ENCODE data around the gene RAPGEF2. TPM values are rescaled to one million over a fixed set of nuclear protein-coding genes. Genes with fewer than 3 reads are reported as not detected.

RAPGEF2 gene
- total and polyA plus RNA-seq, 10 of the 15 experiments (the other 5 are each of a cell fraction or from before 2014, with no cell fraction given): 0.31 to 24.0 (median 2.9) TPM

- ATAC-seq: no peak
- H4K20me1 ChIP-seq (ENCODE audit: control insufficient read depth, insufficient read depth): no peaks in the 10 kb centered on the region
- ChIA-PET CTCF (no interaction called here), RAD21 (ENCODE audit: unreplicated experiment) (interaction anchor here (0.6 kb wide), 1 partner anchor 434 kb away, joined by 3 read pairs; no protein-coding TSS in a partner anchor), POLR2A (no interaction called here), SMC1A (ENCODE audit: uncharacterized antibody, unreplicated experiment) (interaction anchor here (1.2 kb wide), 2 partner anchors 9 to 21 kb away, joined by 3 to 4 read pairs; no protein-coding TSS in a partner anchor)
- no peak for FAIRE-seq
- TF ChIP-seq BACH1 (IDR thresholded peaks at IDR 0.05; ENCODE audit: borderline replicate concordance) (no peak), TCF3 (IDR thresholded peaks at IDR 0.05; ENCODE audit: borderline replicate concordance, insufficient read depth, low read depth, low read length) (no peak), ATF7 (IDR thresholded peaks at IDR 0.05; ENCODE audit: low read depth) (no peak), USF2 (IDR thresholded peaks at IDR 0.05; ENCODE audit: borderline replicate concordance, low read depth, low read length) (no peak)
- H2AFZ ChIP-seq (ENCODE audit: control insufficient read depth, low read depth, low read length): no peak overlapping the region
- WGBS (ENCODE audit: insufficient coverage, insufficient replicate concordance, low lambda C conversion rate, missing lambda C conversion rate): 61% methylated on average over 8 of the region's 8 CpGs
- no peaks in the 10 kb centered on the region for H3K9me3 ChIP-seq (replicated peaks; ENCODE audit: control insufficient read depth, insufficient read depth, low read length)
- no peaks in the 10 kb centered on the region for H3K4me1 ChIP-seq (ENCODE audit: control insufficient read depth, insufficient read depth, low read length)
- no peak overlapping the region for H3K9ac ChIP-seq (ENCODE audit: control insufficient read depth, insufficient read depth, low read length)
- no peak overlapping the region for H3K27ac ChIP-seq (ENCODE audit: control insufficient read depth, insufficient read depth)
- H3K36me3 ChIP-seq (ENCODE audit: control insufficient read depth in 2 of 2, insufficient read depth in 2 of 2, low read length in 1 of 2): peaks cover 0 to 18% of the 10 kb centered on the region in 2 experiments; a peak in 2 of 4 replicates
- in situ Hi-C loops (cut with MboI) (no loop called here), intact Hi-C loops (cut with micrococcal nuclease; ENCODE audit: unreplicated experiment) (no loop called here)
- DNase-seq (ENCODE audit: low read depth, low spot score): no peak
- no peaks in the 10 kb centered on the region for H3K79me2 ChIP-seq (ENCODE audit: control insufficient read depth, insufficient read depth, low read length)
- BruUV-seq (replicated peaks): no TSS peak
- no peaks in the 10 kb centered on the region for H3K27me3 ChIP-seq (replicated peaks in 1 of 2; ENCODE audit: control insufficient read depth in 2 of 2, insufficient read depth in 2 of 2, low read length in 1 of 2)
- H3K4me2 ChIP-seq (ENCODE audit: control insufficient read depth, insufficient read depth): no peak overlapping the region
- no peak overlapping the region for H3K4me3 ChIP-seq
These were observed 240.2 kb downstream of the RAPGEF2 start for GRCh38 chr4:159343116-159343515.

DNA sequence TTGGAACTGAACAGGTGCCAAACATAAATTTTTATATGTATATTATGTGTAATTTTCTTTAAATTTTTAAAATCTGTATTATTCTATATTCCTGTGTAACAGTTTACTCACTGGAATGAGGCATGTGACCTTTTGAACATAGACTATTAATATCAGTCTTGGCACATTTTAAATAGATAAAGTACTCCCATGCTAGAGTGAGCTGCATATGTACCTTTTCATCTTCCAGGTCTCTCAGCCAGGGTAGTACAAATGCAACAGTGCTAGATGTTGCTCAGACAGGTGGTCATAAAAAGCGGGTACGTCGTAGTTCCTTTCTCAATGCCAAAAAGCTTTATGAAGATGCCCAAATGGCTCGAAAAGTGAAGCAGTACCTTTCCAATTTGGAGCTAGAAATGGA lies 242.0 kb downstream of the RAPGEF2 start:
- no TSS peak for BruUV-seq (replicated peaks)
- H3K79me2 ChIP-seq (ENCODE audit: control insufficient read depth, insufficient read depth, low read length): no peaks in the 10 kb centered on the region
- 97% methylated on average over 4 of the region's 4 CpGs for WGBS (ENCODE audit: insufficient coverage, insufficient replicate concordance, low lambda C conversion rate, missing lambda C conversion rate)
- H3K9ac ChIP-seq (ENCODE audit: control insufficient read depth, insufficient read depth, low read length): no peak overlapping the region
- H3K27me3 ChIP-seq (replicated peaks in 1 of 2; ENCODE audit: control insufficient read depth in 2 of 2, insufficient read depth in 2 of 2, low read length in 1 of 2): no peaks in the 10 kb centered on the region
- peaks cover 0 to 16% of the 10 kb centered on the region in 2 experiments; a peak in 2 of 4 replicates for H3K36me3 ChIP-seq (ENCODE audit: control insufficient read depth in 2 of 2, insufficient read depth in 2 of 2, low read length in 1 of 2)
- intact Hi-C loops (cut with micrococcal nuclease; ENCODE audit: unreplicated experiment) (no loop called here), in situ Hi-C loops (cut with MboI) (no loop called here)
- SMC1A ChIA-PET (ENCODE audit: uncharacterized antibody, unreplicated experiment): interaction anchor here (0.7 to 1.1 kb wide), 4 partner anchors 19 to 552 kb away, joined by 3 to 4 read pairs (median 4); no protein-coding TSS in a partner anchor
- no peak for DNase-seq (ENCODE audit: low read depth, low spot score)
- no peaks in the 10 kb centered on the region for H3K4me1 ChIP-seq (ENCODE audit: control insufficient read depth, insufficient read depth, low read length)
- H2AFZ ChIP-seq (ENCODE audit: control insufficient read depth, low read depth, low read length): no peak overlapping the region
- RAD21 ChIA-PET (ENCODE audit: unreplicated experiment): no interaction called here
- no peaks in the 10 kb centered on the region for H3K9me3 ChIP-seq (replicated peaks; ENCODE audit: control insufficient read depth, insufficient read depth, low read length)
- ATAC-seq: no peak
- POLR2A ChIA-PET: no interaction called here
- H4K20me1 ChIP-seq (ENCODE audit: control insufficient read depth, insufficient read depth): no peaks in the 10 kb centered on the region
- CTCF ChIA-PET: interaction anchor here (0.6 to 1.3 kb wide), 3 partner anchors 8 to 488 kb away, joined by 3 to 4 read pairs (median 4); no protein-coding TSS in a partner anchor
- H3K4me3 ChIP-seq: no peak overlapping the region
- no peak overlapping the region for H3K27ac ChIP-seq (ENCODE audit: control insufficient read depth, insufficient read depth)
- FAIRE-seq: no peak
- no peak overlapping the region for H3K4me2 ChIP-seq (ENCODE audit: control insufficient read depth, insufficient read depth)
- TF ChIP-seq, protein P1, sequence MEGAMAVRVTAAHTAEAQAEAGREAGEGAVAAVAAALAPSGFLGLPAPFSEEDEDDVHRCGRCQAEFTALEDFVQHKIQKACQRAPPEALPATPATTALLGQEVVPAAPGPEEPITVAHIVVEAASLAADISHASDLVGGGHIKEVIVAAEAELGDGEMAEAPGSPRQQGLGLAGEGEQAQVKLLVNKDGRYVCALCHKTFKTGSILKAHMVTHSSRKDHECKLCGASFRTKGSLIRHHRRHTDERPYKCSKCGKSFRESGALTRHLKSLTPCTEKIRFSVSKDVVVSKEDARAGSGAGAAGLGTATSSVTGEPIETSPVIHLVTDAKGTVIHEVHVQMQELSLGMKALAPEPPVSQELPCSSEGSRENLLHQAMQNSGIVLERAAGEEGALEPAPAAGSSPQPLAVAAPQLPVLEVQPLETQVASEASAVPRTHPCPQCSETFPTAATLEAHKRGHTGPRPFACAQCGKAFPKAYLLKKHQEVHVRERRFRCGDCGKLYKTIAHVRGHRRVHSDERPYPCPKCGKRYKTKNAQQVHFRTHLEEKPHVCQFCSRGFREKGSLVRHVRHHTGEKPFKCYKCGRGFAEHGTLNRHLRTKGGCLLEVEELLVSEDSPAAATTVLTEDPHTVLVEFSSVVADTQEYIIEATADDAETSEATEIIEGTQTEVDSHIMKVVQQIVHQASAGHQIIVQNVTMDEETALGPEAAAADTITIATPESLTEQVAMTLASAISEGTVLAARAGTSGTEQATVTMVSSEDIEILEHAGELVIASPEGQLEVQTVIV (IDR thresholded peaks at IDR 0.05; ENCODE audit: borderline replicate concordance, partially characterized antibody): no peak
- no peak for TF ChIP-seq ZBTB4 (CRISPR knock-in tag; IDR thresholded peaks at IDR 0.05)
- TF ChIP-seq ZNF384 (IDR thresholded peaks at IDR 0.05; ENCODE audit: borderline replicate concordance, low read depth, low read length): no peak
- TF ChIP-seq NFIC (IDR thresholded peaks at IDR 0.05; ENCODE audit: low read depth, low read length): no peak
